ENCODE results near the gene SAMD1. TPM values are rescaled to one million over a fixed set of nuclear protein-coding genes. Genes with fewer than 3 reads are reported as not detected.

The SAMD1 gene
- polyA plus RNA-seq, 3 donors = 0.78 to 19.4 (median 1.4) TPM

DNA sequence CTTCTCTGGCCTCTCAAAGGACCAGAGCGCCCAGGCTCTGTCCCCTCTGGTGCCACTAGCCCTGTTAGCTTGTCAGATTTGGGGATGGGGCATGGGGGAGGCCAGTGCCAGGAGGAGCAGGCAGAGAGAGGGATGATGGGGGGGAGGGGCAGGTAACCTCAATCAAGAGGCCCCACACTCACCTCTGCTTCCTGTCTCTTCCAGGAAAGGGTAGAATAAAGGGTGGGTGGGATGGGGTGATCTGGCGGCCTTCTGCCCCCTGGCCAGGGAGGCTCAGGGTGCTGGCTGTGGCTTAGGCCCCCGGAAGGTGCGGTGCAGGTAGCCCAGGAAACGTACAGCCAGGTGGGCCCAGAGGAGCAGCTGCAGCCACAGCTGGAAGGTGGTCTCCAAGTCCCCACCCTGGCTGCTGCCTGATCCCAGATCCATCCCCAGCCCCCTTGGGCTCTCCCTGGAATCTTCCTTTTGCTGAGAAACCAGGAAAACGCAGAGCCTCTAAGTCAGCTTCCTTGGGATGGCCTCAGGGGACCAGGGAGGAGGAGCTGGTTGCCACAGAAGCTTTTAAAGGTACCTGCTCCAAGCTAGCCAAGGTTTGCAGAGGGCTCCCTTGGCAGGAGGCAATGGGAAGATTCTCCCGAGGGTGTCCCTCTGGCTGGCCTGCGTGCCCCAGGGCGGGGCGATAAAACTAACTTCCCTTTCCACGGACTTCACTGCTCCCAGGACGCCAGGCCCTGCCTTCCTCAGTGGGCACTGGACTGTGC lies 21.7 kb upstream of the SAMD1 start:
- H3K9ac ChIP-seq (ENCODE audit: insufficient read depth, low read length, poor library complexity, severe bottlenecking) = peak overlapping the region; percentile 32
- H3K9me3 ChIP-seq (replicated peaks in 1 of 2; ENCODE audit: control insufficient read depth in 1 of 2, insufficient read depth in 1 of 2, low read length in 2 of 2) = no peaks in the 10 kb centered on the region
- peaks cover 47 to 55% of the 10 kb centered on the region in 2 donors for H3K4me1 ChIP-seq (ENCODE audit: control insufficient read depth in 1 of 2, insufficient read depth in 2 of 2, low read length in 2 of 2)
- H3K4me2 ChIP-seq (replicated peaks; ENCODE audit: extremely low read depth, low read length, poor library complexity, severe bottlenecking) = peak overlapping the region; percentile 73
- H3K27ac Mint-ChIP-seq = peak overlapping the region; percentile 50 to 82 (median 66)
- H3K27ac ChIP-seq (ENCODE audit: low read depth in 1 of 2, low read length in 2 of 2) = peak overlapping the region; percentile 34 to 86
- peaks cover 86% of the 10 kb centered on the region for H3K79me2 ChIP-seq (ENCODE audit: insufficient read depth, low read length)
- H2AFZ ChIP-seq (ENCODE audit: insufficient read depth, low read depth, low read length, poor library complexity, severe bottlenecking) = no peak overlapping the region
- H3K27me3 Mint-ChIP-seq (ENCODE audit: low read depth in 3 of 3) = peaks cover 0 to 1% (median 0%) of the 10 kb centered on the region in 3 donors
- peaks cover 8 to 54% of the 10 kb centered on the region in 2 donors for H3K36me3 Mint-ChIP-seq
- H3K9me3 Mint-ChIP-seq = no peaks in the 10 kb centered on the region
- peaks cover 51% of the 10 kb centered on the region for H3K4me1 Mint-ChIP-seq
- no peak for TF ChIP-seq CTCF (IDR thresholded peaks at IDR 0.05)
- intact Hi-C loops (cut with micrococcal nuclease) = no loop called here
- WGBS (ENCODE audit: insufficient coverage) = 45% methylated on average over 11 of the region's 12 CpGs
- peaks cover 94% of the 10 kb centered on the region for H4K20me1 ChIP-seq (ENCODE audit: insufficient read depth, low read length)
- peak overlapping the region; percentile 51 to 67 for H3K4me3 Mint-ChIP-seq
- no peaks in the 10 kb centered on the region for H3K27me3 ChIP-seq (ENCODE audit: control insufficient read depth in 2 of 2, insufficient read depth in 2 of 2, low read length in 2 of 2)
- peaks cover 14 to 21% of the 10 kb centered on the region in 2 donors for H3K36me3 ChIP-seq (replicated peaks in 1 of 2; ENCODE audit: control insufficient read depth in 1 of 2, insufficient read depth in 2 of 2, low read length in 2 of 2)
- peak overlapping the region in 1 of 3 experiments; percentile 99 for H3K4me3 ChIP-seq (replicated peaks in 1 of 3; ENCODE audit: low read depth in 2 of 3, low read length in 3 of 3)
- DNase-seq = peak in 2 of 3 donors; percentile 46

- Histone ChIP-seq H4K20me1 (ENCODE audit: insufficient read depth, low read length) (peaks cover 94% of the 10 kb centered on the region), H3K4me1 (ENCODE audit: control insufficient read depth in 1 of 2, insufficient read depth in 2 of 2, low read length in 2 of 2) (peaks cover 44 to 49% of the 10 kb centered on the region in 2 donors), H3K9ac (ENCODE audit: insufficient read depth, low read length, poor library complexity, severe bottlenecking) (no peak overlapping the region), H2AFZ (ENCODE audit: insufficient read depth, low read depth, low read length, poor library complexity, severe bottlenecking) (no peak overlapping the region), H3K36me3 (replicated peaks in 1 of 2; ENCODE audit: control insufficient read depth in 1 of 2, insufficient read depth in 2 of 2, low read length in 2 of 2) (peaks cover 20 to 28% of the 10 kb centered on the region in 2 donors), H3K27ac (ENCODE audit: low read depth in 1 of 2, low read length in 2 of 2) (peak overlapping the region in 1 of 2 donors; percentile 86), H3K4me2 (replicated peaks; ENCODE audit: extremely low read depth, low read length, poor library complexity, severe bottlenecking) (no peak overlapping the region), H3K9me3 (replicated peaks in 1 of 2; ENCODE audit: control insufficient read depth in 1 of 2, insufficient read depth in 1 of 2, low read length in 2 of 2) (no peaks in the 10 kb centered on the region), H3K79me2 (ENCODE audit: insufficient read depth, low read length) (peaks cover 79% of the 10 kb centered on the region), H3K4me3 (replicated peaks in 1 of 3; ENCODE audit: low read depth in 2 of 3, low read length in 3 of 3) (no peak overlapping the region), H3K27me3 (ENCODE audit: control insufficient read depth in 2 of 2, insufficient read depth in 2 of 2, low read length in 2 of 2) (no peaks in the 10 kb centered on the region)
- peaks cover 0 to 1% (median 0%) of the 10 kb centered on the region in 3 donors for H3K27me3 Mint-ChIP-seq (ENCODE audit: low read depth in 3 of 3)
- H3K9me3 Mint-ChIP-seq = no peaks in the 10 kb centered on the region
- no CpG with 5 or more reads among the region's 1 CpG for WGBS (ENCODE audit: insufficient coverage)
- intact Hi-C loops (cut with micrococcal nuclease) = no loop called here
- H3K4me3 Mint-ChIP-seq = no peak overlapping the region
- no peak for TF ChIP-seq CTCF (IDR thresholded peaks at IDR 0.05)
- H3K36me3 Mint-ChIP-seq = peaks cover 12 to 60% of the 10 kb centered on the region in 2 donors
- no peak overlapping the region for H3K27ac Mint-ChIP-seq
- DNase-seq = no peak
- peaks cover 47% of the 10 kb centered on the region for H3K4me1 Mint-ChIP-seq
These were observed 20.9 kb upstream of the SAMD1 start for GRCh38 chr19:14111486-14111885.
